ENCODE measurements around the gene CKLF. TPM values are rescaled to one million over a fixed set of nuclear protein-coding genes. Genes with fewer than 3 reads are reported as not detected.

Gene CKLF
- total RNA-seq, 4 donors from 2014 or later, result 10.2 to 24.8 (median 17.5) TPM

- intact Hi-C loops (cut with DNase I; ENCODE audit: low total_unique reads), result no loop called here
- TF ChIP-seq POLR2A (IDR thresholded peaks at IDR 0.05) (no peak), CTCF (IDR thresholded peaks at IDR 0.05) (no peak)
- no peak within 1 kb of the TSS for H3K4me3 ChIP-seq (ENCODE audit: low read depth, poor library complexity, severe bottlenecking)
- WGBS, 2 donors, result 18 to 32% methylated on average over 77 of the region's 77 CpGs
- DNase-seq (ENCODE audit: low spot score in 2 of 2), result no peak
Observed at GRCh38 chr16:66578651-66579531, 26.5 kb downstream of the CKLF start, which contains the start of gene CMTM2. CMTM2 (plus strand) TSS chr16:66579463; CDS start chr16:66579608, 145 bp downstream.

GRCh38 chr16:66580605-66581209 lies 28.3 kb downstream of the CKLF start:
- TF ChIP-seq CTCF (IDR thresholded peaks at IDR 0.05), result no peak
- no peak for TF ChIP-seq POLR2A (IDR thresholded peaks at IDR 0.05)
- intact Hi-C loops (cut with DNase I; ENCODE audit: low total_unique reads), result loop anchor here (10.0 kb wide), 1 partner anchor 106 kb away; no protein-coding TSS in a partner anchor
- DNase-seq (ENCODE audit: low spot score in 2 of 2), result no peak
- 72 to 73% methylated on average over 4 of the region's 4 CpGs for WGBS, 2 donors
- H3K4me3 ChIP-seq (ENCODE audit: low read depth, poor library complexity, severe bottlenecking), result no peak overlapping the region

GRCh38 chr16:66581246-66581952 lies 29.0 kb downstream of the CKLF start:
- intact Hi-C loops (cut with DNase I; ENCODE audit: low total_unique reads), result loop anchor here (10.0 kb wide), 1 partner anchor 107 kb away; no protein-coding TSS in a partner anchor
- no peak overlapping the region for H3K4me3 ChIP-seq (ENCODE audit: low read depth, poor library complexity, severe bottlenecking)
- DNase-seq (ENCODE audit: low spot score in 2 of 2), result no peak
- WGBS, 2 donors, result 47 to 79% methylated on average over 3 of the region's 3 CpGs
- TF ChIP-seq POLR2A (IDR thresholded peaks at IDR 0.05) (no peak), CTCF (IDR thresholded peaks at IDR 0.05) (no peak)

- intact Hi-C loops (cut with DNase I; ENCODE audit: low total_unique reads), result loop anchor here (10.0 kb wide), 1 partner anchor 111 kb away; no protein-coding TSS in a partner anchor
- DNase-seq (ENCODE audit: low spot score in 2 of 2), result no peak
- WGBS, 2 donors, result 74 to 75% methylated on average over 10 of the region's 10 CpGs
- TF ChIP-seq POLR2A (IDR thresholded peaks at IDR 0.05) (no peak), CTCF (IDR thresholded peaks at IDR 0.05) (no peak)
- no peak overlapping the region for H3K4me3 ChIP-seq (ENCODE audit: low read depth, poor library complexity, severe bottlenecking)
Observed at GRCh38 chr16:66585481-66586239, 33.3 kb downstream of the CKLF start.

All from lower leg skin (tissue), 4 donors.